GM18520 (cell line): ENCODE measurements around the gene PGM2L1.
"Not testable (repeated sequence)": the region's sequence is repeated elsewhere in the genome, so short reads cannot be mapped to it uniquely, and the experiment has no call there.

Experiments used
- ATAC-seq: cut with Tn5 transposase; IDR thresholded peaks from one replicate; pipeline ENCODE4 v1.9.1; 2021; ENCODE audit not compliant: unreplicated experiment

Gene PGM2L1

GRCh38 chr11:74398244-74399159, at the start of gene PGM2L1:
TSS of gene PGM2L1 (minus strand) at chr11:74398433. CDS start at chr11:74398161, 272 bp downstream.
- peak; percentile 95 for ATAC-seq

DNA sequence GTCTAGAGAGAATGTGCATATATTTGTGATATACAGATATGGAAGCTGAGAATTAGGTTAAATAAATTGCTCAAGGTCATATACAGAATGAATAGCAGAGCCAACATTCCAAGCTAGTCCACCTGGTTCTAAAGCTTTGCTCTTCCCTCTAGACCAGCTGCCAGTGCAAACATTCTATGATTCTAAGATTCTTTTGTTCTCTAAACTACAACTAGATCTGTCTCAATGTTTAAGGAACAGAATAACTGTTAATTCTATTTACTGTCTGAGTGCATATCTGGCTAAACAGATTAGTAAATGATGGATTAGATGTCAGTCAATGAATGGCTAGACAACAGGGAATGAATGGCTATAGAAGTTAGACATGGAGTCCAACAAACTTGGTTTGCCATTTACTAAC, 49.5 kb upstream of the PGM2L1 start:
- ATAC-seq = no peak

- no peak for ATAC-seq
Measured at GRCh38 chr11:74446532-74446938, 48.3 kb upstream of the PGM2L1 start.

GRCh38 chr11:74444173-74444826, 46.1 kb upstream of the PGM2L1 start:
- no peak for ATAC-seq

DNA sequence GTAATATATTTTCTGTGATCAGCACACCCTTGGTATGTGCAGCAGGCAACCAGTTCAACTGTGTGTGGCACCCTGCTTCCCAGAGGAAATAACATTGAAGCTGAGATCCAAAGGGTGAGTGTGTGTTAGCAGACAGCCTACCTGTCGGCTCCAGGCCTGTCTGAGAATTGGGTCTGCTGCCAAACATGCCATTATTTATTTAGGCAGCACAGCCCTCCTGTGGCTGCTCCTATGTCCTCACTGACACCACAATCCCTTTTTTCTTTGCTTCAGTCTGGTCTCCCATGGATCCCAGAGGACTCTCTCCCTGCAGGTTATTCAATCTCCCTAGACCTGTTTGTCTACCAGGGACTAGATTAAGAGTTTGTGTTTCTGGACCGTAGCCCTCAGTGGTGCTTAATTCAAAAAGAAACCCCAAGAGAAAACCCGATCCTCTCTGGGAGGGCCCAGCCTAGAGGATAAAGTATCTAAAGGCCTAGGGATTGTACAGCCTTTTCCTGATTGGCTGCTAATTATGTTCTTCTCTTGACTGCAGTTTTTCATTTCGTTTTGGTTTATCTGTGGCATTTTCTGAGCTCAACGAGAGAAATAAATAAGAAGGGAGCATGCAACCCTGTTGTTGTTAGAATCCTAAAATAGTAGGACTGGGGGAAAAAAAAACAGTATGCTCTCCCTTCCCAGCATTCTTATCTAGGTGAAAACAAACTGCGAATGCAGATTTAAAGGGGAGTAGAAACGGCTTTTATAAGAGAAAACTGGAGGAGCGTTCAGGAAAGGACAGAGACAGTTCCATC, 45.0 kb upstream of the PGM2L1 start:
- ATAC-seq = no peak

DNA sequence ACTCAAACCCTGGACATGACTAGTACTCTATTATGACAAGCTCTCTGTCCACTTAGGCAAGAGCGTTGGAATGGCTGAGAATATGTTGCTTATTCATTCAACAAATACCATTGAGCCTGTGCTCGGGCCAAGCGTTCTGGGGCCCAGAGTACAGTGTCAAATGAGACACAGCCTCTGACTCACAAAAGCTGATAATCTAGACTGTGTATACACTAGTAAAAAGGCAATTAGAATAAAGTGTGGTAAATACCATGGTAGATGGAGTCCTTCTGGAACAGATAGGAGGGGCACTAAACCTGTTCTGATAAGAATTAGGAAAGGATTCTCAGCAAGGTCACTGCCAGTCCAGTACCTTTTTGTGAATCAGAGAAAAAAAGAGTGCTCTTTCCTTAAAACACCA, 44.4 kb upstream of the PGM2L1 start:
- ATAC-seq = no peak

GRCh38 chr11:74438681-74439080, 40.4 kb upstream of the PGM2L1 start:
- ATAC-seq = no peak

DNA sequence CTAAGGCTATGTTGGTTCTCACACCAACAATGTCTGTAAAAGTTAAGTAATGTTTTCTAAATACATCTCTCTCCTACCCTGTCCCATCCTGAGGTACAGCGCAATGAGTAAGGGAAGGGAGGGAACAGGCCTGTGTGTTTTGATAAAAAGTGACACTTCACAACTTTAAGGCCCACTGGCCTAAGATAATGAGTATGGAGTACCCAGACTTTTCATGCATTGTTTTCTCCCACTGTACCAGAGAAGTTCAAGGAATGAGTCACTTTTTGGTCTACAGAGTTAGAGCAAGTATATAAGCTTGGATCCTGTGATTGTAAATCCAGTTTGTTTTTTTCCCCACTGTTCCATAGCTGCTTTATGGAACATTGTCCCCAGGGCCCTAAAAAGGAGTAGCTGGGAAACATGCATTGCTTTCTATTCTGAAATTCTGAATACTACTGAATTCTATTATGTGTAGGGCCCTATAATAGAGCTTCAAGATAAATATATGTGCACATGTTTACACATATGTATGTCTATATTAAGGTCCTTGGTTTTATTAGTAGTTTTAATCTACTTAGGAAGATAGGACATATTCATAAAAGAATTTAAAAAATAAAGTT, 39.3 kb upstream of the PGM2L1 start:
- ATAC-seq = no peak

DNA sequence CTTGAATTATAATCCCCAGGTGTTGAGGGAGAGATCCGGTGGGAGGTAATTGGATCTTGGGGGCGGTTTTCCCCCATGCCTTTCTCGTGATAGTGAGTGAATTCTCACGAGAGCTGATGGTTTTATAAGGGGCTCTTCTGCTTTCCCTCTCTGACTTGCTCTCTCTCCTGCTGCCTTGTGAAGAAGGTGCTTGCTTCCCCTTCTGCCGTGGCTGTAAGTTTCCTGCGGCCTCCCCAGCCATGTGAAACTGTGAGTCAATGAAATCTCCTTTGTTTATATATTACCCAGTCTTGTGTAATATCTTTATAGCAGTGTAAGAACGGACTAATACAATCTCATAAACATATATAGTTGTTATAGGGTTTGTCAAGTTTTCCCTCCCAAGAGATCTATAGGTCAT, 36.3 kb upstream of the PGM2L1 start:
- no peak for ATAC-seq

GRCh38 chr11:74429205-74429604, 31.0 kb upstream of the PGM2L1 start:
- no peak for ATAC-seq

DNA sequence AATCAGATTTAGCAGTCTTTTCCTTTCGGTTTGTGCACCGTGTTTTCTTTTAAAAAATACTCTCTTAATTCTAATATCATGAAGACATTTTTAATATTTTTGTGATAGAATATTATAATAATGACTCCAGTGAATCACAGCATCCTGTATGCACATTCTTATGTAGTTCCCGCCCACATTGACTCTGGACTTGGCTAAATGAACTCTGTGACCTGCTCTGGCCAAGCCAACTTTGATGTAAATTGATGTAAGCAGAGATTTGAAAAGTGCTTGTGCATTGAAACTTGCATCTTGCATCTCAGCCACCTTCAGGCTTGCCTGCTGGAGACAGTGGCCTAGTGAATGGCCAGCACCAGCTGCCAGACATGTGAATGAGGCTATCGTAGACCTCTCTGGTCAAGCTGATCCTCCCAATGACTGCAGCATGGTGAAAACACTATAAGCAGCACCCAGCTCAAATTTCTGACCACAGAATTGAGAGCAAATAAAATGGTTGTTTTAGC, 29.2 kb upstream of the PGM2L1 start:
- ATAC-seq = no peak

DNA sequence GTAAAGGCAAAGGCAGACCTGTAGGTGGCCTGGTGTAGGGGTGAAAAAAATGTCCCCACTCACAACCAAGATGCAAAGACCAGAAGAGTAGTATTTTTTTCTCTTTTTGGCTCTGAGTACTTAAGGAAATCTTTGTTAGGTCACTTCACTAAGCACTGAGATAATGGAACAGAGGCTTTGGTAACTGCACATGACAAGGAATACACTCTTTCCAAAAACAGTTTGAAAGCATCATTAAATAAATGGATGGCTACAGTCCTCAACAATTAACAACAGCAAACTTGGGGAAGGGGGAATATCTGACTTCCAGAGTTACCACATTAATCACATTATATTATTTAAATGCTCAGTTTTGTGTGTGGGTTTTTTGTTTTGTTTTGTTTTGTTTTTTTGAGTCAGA, 26.9 kb upstream of the PGM2L1 start:
- ATAC-seq = no peak

- no peak for ATAC-seq
Measured at GRCh38 chr11:74418509-74418895, 20.3 kb upstream of the PGM2L1 start.

DNA sequence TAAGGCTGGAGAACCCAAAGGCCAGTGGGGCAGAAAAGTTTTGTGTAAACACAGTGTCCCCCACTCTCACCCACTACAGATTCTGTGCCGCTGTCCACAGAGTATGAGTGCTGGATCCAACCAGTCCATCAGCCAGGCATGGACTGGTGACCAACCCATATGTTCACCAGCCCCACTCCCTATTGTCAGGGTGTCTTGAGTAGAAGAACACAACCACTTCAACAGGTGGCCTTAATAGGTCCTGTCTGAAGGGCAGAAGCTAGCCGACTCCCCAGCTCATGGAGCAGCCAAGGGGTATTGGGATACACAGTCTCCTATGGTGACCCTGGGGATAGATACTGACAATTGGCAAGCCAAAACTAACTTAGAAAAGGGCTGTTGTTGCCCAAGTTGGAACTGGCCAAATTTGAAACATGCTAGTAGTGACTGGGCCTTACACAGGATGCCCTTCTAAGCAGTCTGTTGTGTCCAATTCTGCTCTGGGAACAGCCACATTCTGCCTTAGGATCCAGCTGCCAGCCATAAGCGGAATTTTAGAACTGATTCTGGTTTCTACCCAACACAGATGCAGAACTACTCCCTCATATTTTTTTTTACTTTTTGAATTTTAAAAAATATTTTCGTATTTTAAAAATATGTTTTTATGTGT, 19.8 kb upstream of the PGM2L1 start:
- no peak for ATAC-seq

DNA sequence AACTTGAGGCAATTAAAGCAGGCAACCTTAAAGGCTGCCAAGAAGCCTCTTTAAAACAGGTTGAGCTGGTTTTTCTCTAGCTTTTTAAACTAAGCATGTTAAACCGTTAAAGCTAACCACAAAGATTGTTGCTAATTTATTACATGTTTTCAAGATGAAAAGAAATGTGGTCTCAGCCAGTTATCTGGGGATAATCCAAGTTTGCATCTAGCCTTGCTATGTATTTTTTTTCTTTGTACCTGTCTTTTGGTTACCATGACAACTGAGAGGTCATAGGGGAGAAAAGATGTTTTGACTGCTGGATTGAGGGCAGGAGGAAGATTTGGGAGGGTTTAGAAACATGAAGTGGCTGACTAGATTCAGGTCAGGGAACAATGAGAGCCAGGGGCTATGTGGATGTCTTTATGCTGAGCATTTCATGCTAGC, 19.2 kb upstream of the PGM2L1 start:
- no peak for ATAC-seq

- ATAC-seq = not testable (repeated sequence)
Measured at GRCh38 chr11:74416974-74417373, 18.7 kb upstream of the PGM2L1 start.

- ATAC-seq = no peak
Measured at GRCh38 chr11:74412733-74413359, 14.6 kb upstream of the PGM2L1 start.

- no peak for ATAC-seq
Measured at GRCh38 chr11:74412321-74412720, 14.1 kb upstream of the PGM2L1 start.

DNA sequence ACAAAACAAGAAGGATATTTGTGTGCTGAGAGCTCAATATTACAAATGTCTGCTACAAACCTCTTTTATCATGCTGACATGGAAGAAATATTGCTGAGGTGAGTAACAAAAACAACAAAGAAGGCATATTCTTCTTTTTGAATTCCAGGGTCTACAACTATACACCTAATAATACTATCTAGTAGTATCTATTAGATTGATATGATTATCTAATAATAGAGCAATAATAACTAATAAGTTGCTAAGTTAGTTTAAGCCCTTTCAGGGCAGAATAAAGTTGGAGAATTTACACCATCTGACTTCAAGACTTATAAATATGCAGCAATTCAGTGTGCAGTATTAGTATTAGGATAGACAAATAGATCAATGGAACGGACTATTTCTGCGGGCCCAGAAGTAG, 11.4 kb upstream of the PGM2L1 start:
- ATAC-seq = no peak
